PC-3 (cell line): Measurements from ENCODE around the gene TBL3.

Experiments used
- CTCF ChIP-seq: fragments of 300-600 bp; sonication (generic); conservative IDR thresholded peaks from 2 replicates; pipeline ENCODE4 v1.5.1; 2017; ENCODE audit warnings: antibody characterized with exemption, low read depth, mild to moderate bottlenecking, low read length
- EZH2 ChIP-seq: fragments of 300-600 bp; sonication (generic); IDR thresholded peaks from one replicate; pipeline ENCODE4 v1.6.1; 2017; ENCODE audit warnings: antibody characterized with exemption, mild to moderate bottlenecking, low read length; ENCODE audit not compliant: unreplicated experiment
- EZH2phosphoT487 ChIP-seq: fragments of 300-600 bp; sonication (generic); IDR thresholded peaks from 2 replicates; pipeline ENCODE4 v1.6.1; 2018; ENCODE audit warnings: mild to moderate bottlenecking, antibody characterized with exemption, low read length, borderline replicate concordance

DNA sequence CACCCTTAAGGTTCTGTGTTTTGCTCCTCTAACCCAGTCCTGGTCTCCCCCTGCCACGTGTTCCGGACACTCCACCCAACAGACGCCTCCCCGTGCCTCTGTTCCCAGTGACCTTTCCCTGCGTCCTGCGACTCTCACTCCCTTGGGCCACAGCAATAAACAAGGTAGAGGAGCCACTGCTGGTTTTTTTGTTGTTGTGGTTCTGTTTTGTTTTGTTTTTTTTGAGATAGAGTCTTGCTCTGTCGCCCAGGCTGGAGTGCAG is 44.0 kb downstream of the TBL3 start:
- TF ChIP-seq CTCF (no peak), EZH2 (no peak), EZH2phosphoT487 (no peak)
